Memory B cell (primary cell): ENCODE data around the gene SLC28A2.

ENCODE experiments used
- ATAC-seq: fragments of 150-1000 bp; cut with Tn5 transposase; 2 replicates; pipeline ENCODE4 v1.10.0; 2021; ENCODE audit warnings: low read depth, mild to moderate bottlenecking, moderate library complexity
- DNase-seq, 2 donors: peaks; one replicate each; pipeline ENCODE4 v3.0.0; 2022; ENCODE audit warnings: low spot score in 2 of 2
- H3K27ac Mint-ChIP-seq: one replicate; pipeline ENCODE4 v1.8.0; 2022; ENCODE audit warnings: mild to moderate bottlenecking, moderate library complexity, mixed read lengths
- H3K27me3 Mint-ChIP-seq: one replicate; pipeline ENCODE4 v1.8.0; 2022; ENCODE audit warnings: mixed read lengths
- H3K36me3 Mint-ChIP-seq: one replicate; pipeline ENCODE4 v1.8.0; 2022; ENCODE audit warnings: mild to moderate bottlenecking, mixed read lengths
- H3K4me1 Mint-ChIP-seq: one replicate; pipeline ENCODE4 v1.8.0; 2022; ENCODE audit warnings: mixed read lengths
- H3K4me3 Mint-ChIP-seq: one replicate; pipeline ENCODE4 v1.8.0; 2022; ENCODE audit warnings: mild to moderate bottlenecking, moderate library complexity, mixed read lengths
- H3K9me3 Mint-ChIP-seq: one replicate; pipeline ENCODE4 v1.8.0; 2022; ENCODE audit warnings: mixed read lengths

Gene SLC28A2, protein sequence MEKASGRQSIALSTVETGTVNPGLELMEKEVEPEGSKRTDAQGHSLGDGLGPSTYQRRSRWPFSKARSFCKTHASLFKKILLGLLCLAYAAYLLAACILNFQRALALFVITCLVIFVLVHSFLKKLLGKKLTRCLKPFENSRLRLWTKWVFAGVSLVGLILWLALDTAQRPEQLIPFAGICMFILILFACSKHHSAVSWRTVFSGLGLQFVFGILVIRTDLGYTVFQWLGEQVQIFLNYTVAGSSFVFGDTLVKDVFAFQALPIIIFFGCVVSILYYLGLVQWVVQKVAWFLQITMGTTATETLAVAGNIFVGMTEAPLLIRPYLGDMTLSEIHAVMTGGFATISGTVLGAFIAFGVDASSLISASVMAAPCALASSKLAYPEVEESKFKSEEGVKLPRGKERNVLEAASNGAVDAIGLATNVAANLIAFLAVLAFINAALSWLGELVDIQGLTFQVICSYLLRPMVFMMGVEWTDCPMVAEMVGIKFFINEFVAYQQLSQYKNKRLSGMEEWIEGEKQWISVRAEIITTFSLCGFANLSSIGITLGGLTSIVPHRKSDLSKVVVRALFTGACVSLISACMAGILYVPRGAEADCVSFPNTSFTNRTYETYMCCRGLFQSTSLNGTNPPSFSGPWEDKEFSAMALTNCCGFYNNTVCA

DNA sequence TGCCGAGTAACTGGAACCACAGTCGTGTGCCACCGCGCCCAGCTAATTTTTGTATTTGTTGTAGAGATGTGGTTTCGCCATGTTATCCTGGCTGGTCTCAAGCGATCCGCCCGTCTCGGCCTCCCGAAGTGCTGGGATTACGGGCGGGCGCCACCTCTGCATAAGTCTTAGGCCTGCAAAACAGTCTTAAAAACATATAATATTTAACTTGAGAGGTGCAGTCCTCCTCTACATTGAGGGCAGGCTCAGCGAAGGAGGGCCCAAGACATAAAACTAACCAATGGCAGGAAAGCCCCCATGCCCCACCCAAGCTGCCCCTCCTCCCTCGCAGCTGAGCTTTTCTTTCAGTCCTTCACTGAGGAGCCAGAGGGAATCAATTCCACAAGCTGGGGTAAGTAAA, at the start of gene SLC28A2:
Gene SLC28A2, plus strand, starts transcription at position 347 of the 400 bp plus-strand sequence. CDS start 982 bp downstream, outside the sequence.
- DNase-seq (no peak), ATAC-seq (no peak)
- H3K27me3 Mint-ChIP-seq: no peaks in the 10 kb centered on the region
- H3K9me3 Mint-ChIP-seq: no peaks in the 10 kb centered on the region
- no peak within 1 kb of the TSS for H3K4me3 Mint-ChIP-seq
- peaks cover 8% of the 10 kb centered on the region for H3K36me3 Mint-ChIP-seq
- H3K27ac Mint-ChIP-seq: no peak within 1 kb of the TSS
- H3K4me1 Mint-ChIP-seq: no peaks in the 10 kb centered on the region

DNA sequence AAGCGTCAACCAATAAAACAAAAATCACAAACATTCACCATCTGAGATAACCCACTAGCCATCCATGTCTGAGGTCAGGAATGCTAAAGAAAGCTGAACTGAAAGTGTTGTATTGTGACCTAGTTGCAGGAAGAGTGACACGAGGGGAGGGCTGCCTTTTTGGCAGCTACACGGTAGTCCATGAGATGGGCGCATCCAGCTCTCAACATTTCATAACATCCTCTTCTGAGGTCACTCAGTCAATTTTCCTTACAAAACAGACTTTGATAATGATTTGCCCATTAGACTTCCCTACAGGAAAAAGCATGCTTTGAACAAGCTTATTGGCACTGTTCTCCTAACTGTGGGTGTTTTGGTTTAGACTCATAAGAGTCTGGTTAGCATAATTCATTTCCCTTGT, 48.9 kb upstream of the SLC28A2 start:
- Mint-ChIP-seq H3K9me3 (no peaks in the 10 kb centered on the region), H3K27me3 (peaks cover 7% of the 10 kb centered on the region), H3K36me3 (no peaks in the 10 kb centered on the region), H3K27ac (no peak overlapping the region), H3K4me3 (no peak overlapping the region), H3K4me1 (peaks cover 11% of the 10 kb centered on the region)
- no peak for DNase-seq
- no peak for ATAC-seq

DNA sequence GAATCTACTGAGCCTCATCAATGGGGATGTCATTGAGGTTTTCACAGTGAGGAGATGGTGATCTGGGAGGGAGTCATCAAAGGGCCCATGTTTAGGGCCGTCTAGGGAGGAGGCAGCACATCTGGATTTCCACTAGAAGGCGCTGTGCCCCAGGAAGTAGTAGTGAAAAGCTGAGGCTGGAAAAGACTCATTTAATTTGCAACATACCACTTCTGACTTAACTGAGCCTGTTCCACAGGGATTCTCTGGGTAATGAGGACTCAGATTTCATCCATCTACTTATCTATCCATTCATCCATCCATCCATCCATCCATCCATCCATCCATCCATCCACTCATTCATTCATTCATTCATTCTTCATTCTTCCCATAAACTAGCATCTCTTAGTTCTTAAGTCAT, 46.8 kb upstream of the SLC28A2 start:
- no peaks in the 10 kb centered on the region for H3K4me1 Mint-ChIP-seq
- DNase-seq: peak in 1 of 2 donors; percentile 23
- H3K27me3 Mint-ChIP-seq: peaks cover 7% of the 10 kb centered on the region
- no peaks in the 10 kb centered on the region for H3K9me3 Mint-ChIP-seq
- ATAC-seq: no peak
- H3K27ac Mint-ChIP-seq: no peak overlapping the region
- H3K4me3 Mint-ChIP-seq: no peak overlapping the region
- no peaks in the 10 kb centered on the region for H3K36me3 Mint-ChIP-seq

DNA sequence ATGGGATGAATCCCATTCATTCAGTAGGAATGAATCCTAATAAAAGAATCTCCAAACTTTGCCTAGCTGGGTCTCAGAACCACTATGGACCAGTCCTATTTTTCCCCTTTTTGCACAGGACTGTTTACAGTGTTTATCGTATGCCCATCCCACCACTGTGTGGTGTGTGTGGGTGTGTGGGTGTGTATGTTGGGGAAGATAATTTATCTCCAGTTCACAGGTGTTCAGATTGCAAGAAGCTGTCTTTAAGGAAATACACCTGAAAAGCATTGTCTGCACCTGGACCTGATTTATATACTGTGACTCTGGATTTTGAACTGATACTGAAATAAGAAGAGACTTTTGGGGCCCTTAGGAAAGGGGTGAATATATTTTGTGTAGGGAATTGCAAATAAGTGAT, 39.5 kb upstream of the SLC28A2 start:
- Mint-ChIP-seq H3K9me3 (no peaks in the 10 kb centered on the region), H3K27me3 (peaks cover 1% of the 10 kb centered on the region), H3K27ac (no peak overlapping the region), H3K4me1 (no peaks in the 10 kb centered on the region), H3K36me3 (no peaks in the 10 kb centered on the region), H3K4me3 (no peak overlapping the region)
- ATAC-seq (no peak), DNase-seq (no peak)

DNA sequence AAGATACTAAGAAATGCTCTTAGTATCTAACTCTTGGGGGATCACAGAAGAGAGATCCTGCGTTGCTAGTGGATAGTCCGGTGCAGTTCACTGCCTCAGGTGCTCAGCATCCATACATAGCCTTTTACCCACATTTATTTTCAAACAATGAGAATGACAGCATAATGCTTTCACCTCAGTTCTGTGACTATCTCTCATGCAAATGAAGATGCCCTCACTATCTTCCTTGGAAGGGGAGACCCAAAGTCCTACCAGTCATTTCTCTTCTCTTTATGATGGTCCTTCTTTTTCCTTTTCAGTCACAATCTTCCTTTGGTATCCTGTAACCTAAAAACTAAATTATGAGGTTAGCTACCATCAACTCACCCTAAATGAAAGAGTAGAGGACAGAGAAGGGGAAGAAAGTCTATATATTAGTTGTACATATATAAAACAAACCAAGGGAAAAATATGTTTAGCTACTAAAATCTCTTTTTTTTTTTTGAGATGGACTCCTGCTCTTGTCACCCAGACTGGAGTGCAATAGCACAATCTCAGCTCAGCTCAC, 30.9 kb upstream of the SLC28A2 start:
- no peaks in the 10 kb centered on the region for H3K4me1 Mint-ChIP-seq
- no peak overlapping the region for H3K4me3 Mint-ChIP-seq
- no peak overlapping the region for H3K27ac Mint-ChIP-seq
- DNase-seq: no peak
- no peaks in the 10 kb centered on the region for H3K36me3 Mint-ChIP-seq
- H3K9me3 Mint-ChIP-seq: no peaks in the 10 kb centered on the region
- peaks cover 26% of the 10 kb centered on the region for H3K27me3 Mint-ChIP-seq
- no peak for ATAC-seq

DNA sequence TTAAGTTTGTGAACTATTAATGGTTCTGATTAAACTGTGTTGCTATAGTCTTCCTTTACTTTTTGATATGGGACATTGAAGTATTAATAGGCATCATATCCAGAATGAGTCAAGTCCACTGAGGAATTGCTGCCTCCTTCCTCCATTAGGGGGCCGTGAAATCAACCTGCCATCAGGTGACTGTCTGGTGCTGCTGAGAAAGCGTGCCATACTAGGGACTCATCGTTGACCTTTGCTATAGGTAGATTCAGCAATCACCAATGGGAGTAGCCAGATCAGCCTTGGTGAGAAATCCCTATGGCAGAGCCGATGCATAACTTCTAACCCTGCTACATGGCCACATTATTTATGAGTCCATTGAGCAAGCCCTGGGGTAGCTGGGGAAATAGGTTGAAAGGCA, 30.1 kb upstream of the SLC28A2 start:
- DNase-seq: no peak
- Mint-ChIP-seq H3K27me3 (peaks cover 26% of the 10 kb centered on the region), H3K4me3 (no peak overlapping the region), H3K27ac (no peak overlapping the region), H3K36me3 (no peaks in the 10 kb centered on the region), H3K4me1 (no peaks in the 10 kb centered on the region), H3K9me3 (no peaks in the 10 kb centered on the region)
- ATAC-seq: no peak

DNA sequence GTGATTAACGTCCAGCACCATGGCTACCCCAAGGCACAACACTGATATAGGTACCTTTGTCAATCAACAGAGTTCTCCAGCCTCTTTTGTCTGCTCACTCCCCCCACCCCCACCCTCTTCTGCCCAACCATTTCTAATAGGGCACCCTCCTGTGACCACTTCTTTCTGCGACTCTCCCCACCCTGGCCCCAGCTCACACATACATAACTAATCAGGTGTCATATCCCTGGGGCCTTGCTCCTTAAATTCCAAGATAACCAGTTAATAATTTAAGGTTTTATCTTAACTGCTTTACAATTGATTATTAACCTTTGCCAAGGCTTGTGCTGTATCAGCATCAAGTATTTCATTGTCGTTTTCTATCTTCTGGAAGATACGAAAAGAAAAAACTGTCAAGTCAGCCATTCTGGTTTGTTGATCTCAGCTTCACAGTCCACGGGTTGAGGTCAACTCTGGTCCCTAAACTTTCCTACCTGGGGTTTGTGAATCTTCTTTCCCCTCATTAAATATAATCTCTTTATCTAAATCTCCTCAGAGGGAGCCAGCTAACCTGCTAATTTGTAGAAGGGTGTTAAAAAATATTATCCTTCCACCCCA, 27.3 kb upstream of the SLC28A2 start:
- no peaks in the 10 kb centered on the region for H3K36me3 Mint-ChIP-seq
- DNase-seq: no peak
- ATAC-seq: no peak
- H3K4me1 Mint-ChIP-seq: no peaks in the 10 kb centered on the region
- H3K27me3 Mint-ChIP-seq: peaks cover 28% of the 10 kb centered on the region
- no peak overlapping the region for H3K27ac Mint-ChIP-seq
- no peaks in the 10 kb centered on the region for H3K9me3 Mint-ChIP-seq
- H3K4me3 Mint-ChIP-seq: no peak overlapping the region

DNA sequence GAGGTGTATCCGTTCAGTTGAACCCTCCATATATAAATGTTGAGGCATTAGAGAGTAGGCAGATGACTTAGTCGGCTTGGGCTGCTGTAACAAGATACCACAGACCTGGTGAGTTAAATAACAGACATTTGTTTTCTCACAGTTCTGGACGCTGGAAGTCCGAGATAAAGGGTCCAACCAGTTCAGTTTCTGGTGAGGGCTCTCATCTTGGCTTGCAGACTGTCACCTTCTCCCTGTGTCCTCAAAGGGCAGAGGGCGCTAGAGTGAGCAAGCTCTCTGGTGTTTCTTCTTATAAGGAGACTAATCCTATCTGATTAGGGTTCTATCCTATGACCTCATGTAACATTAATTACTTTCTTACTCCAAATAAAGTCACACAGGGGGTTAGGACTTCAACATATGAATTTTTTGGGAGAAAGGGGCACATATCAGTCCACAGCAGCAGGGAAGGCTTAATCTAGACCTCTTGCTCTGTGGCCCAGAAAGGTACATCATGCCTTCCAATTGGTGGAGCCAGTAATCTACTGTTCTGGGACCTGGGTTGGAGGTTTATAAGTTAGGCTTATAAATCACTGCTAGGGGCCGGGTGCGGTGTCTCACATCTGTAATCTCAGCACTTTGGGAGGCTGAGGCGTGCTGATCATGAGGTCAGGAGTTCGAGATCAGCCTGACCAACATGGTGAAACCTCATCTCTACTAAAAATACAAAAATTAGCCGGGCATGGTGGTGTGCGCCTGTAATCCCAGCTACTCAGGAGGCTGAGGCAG, 26.3 kb upstream of the SLC28A2 start:
- H3K4me3 Mint-ChIP-seq: no peak overlapping the region

DNA sequence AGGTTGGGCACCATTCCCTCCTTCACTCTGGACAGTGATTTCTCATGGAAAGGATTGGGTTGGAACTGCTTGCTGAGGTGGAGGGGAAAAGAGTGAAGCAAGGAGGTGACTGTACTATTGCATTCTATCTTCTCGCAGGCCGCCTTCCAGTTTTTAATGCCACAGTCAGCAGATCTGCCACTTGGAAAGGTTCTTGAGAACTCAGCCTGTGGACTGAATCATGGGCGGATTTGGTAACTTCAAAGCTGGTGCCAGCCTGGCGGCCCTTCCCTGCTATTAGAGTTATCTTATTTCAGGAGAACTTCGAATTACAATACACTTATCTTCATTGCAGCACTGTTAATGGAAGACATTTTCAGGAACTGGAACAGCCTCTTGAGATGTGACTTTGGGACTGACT, 23.1 kb upstream of the SLC28A2 start:
- peaks cover 4% of the 10 kb centered on the region for H3K9me3 Mint-ChIP-seq
- peaks cover 17% of the 10 kb centered on the region for H3K27me3 Mint-ChIP-seq
- H3K4me1 Mint-ChIP-seq: no peaks in the 10 kb centered on the region
- H3K4me3 Mint-ChIP-seq: no peak overlapping the region
- no peak overlapping the region for H3K27ac Mint-ChIP-seq
- DNase-seq (no peak), ATAC-seq (no peak)
- H3K36me3 Mint-ChIP-seq: no peaks in the 10 kb centered on the region

More for the DNA sequence above, 26.3 kb upstream of the SLC28A2 start:
- ATAC-seq (no peak), DNase-seq (no peak)
- Mint-ChIP-seq H3K27me3 (peaks cover 28% of the 10 kb centered on the region), H3K4me1 (no peaks in the 10 kb centered on the region), H3K9me3 (no peaks in the 10 kb centered on the region), H3K27ac (no peak overlapping the region), H3K36me3 (no peaks in the 10 kb centered on the region)

DNA sequence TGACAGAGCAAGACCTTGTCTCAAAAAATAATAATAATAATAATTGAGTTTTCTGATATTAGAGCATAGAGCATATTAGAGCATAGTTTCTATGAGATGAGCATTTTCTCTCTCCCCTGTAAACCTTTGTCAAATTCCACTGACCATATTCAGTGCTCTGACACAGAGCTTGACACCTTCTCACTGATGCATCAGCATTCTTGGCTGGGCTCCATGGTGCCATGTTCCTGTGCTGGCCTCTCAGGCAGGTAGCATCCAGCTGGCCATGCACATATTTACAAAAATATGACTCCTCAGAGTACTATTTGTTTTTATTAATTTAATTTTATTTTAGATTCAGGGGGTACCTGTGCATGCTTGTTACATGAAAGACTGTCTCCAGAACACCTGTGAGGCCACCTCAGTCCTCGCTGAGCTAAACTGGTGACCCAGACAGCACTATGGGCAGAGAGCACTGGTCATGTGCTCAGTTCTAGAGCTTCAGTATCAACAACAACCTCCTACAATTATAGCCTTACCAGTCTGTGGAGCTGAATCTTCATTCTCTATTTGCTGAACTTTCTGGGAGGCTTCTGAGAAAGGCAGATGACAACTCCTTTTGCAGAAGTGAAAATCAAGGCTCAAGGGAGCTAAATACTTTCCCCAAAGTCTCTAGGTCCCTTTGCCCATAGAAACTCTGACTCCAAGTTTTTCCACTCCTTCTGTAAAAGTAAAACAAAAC, 21.6 kb upstream of the SLC28A2 start:
- no peak overlapping the region for H3K4me3 Mint-ChIP-seq
- H3K27me3 Mint-ChIP-seq: peaks cover 12% of the 10 kb centered on the region
- H3K9me3 Mint-ChIP-seq: peaks cover 7% of the 10 kb centered on the region
- no peaks in the 10 kb centered on the region for H3K36me3 Mint-ChIP-seq
- H3K4me1 Mint-ChIP-seq: no peaks in the 10 kb centered on the region
- no peak for ATAC-seq
- DNase-seq: no peak
- H3K27ac Mint-ChIP-seq: no peak overlapping the region

DNA sequence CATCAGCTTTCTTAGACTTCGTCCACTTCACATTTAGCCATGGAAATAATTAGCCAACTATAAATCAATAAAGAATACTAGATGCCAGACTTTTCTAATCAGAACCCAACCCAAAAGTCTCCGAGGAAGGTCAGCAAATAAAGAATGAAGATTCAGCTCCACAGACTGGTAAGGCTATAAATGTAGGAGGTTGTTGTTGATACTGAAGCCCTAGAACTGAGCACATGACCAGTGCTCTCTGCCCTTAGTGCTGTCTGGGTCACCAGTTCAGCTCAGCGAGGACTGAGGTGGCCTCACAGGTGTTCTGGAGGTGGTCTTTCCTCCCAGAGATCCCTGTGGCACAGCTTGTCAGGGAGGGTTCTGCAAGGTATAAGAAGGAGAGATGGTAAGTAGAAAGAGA, 20.9 kb upstream of the SLC28A2 start:
- ATAC-seq (no peak), DNase-seq (no peak)
- Mint-ChIP-seq H3K27me3 (peaks cover 12% of the 10 kb centered on the region), H3K9me3 (peaks cover 8% of the 10 kb centered on the region), H3K4me1 (no peaks in the 10 kb centered on the region), H3K4me3 (no peak overlapping the region), H3K36me3 (no peaks in the 10 kb centered on the region), H3K27ac (no peak overlapping the region)

DNA sequence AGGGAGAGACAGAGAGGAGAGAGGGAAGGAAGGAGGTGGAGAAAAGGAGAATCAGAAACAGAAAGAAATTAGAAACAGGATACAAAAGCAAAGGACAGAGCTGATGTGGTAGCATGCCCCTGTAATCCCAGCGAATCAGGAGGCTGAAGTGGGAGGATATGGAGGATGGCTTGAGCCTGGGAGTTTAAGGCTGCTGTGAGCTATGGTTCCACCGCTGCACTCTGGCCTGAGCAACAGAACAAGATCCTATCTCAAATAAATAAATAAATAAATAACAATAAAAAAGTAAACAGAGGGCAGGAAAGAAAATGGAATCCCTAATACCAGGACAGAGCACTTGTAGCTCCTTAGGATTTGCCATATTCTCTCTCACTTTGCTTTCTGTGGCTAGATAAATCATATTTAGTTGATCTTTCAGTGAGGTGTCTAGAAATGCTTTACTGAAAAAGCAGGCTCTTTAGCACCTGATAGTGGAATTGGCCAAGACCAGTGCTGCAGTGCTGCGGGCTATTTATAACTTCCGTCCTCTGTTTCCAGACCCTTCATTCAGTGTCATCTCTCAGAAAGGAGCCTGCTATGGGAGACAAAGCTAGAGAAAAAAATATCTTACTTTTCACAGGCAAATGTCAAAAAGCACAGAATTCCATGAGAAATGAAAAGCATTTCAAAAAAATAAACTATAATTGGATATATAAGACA, 20.0 kb upstream of the SLC28A2 start:
- Mint-ChIP-seq H3K9me3 (peaks cover 9% of the 10 kb centered on the region), H3K27me3 (peaks cover 12% of the 10 kb centered on the region), H3K27ac (no peak overlapping the region), H3K4me3 (no peak overlapping the region), H3K36me3 (peaks cover under 1% of the 10 kb centered on the region), H3K4me1 (no peaks in the 10 kb centered on the region)
- DNase-seq: no peak
- ATAC-seq: no peak
